ENCODE results near the gene SLC9A7. TPM values are rescaled to one million over a fixed set of nuclear protein-coding genes. Genes with fewer than 3 reads are reported as not detected.

The SLC9A7 gene
- total RNA-seq, 2 experiments from 2014 or later, result 2.2 to 3.2 TPM

DNA sequence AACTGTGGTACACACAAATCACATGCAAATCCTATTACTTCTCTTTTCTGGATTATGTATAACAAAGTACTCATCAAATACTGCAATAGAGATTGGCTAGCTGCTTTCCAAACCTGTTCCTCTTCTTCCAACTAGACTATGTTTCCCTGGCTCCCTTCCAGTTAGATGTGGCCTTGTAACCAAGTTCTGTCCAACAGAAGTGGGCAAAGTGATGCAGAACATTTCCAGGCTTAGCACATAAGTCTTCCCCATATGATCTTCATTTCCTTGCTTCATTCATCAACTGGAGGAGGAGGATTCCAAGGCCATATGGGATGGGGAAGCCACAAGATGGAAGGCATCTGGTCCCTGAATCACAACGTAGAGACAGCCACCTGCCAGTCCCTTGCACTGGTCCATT is 8.0 kb downstream of the SLC9A7 start:
- Histone ChIP-seq H3K4me1 (ENCODE audit: insufficient read depth, low read length) (no peaks in the 10 kb centered on the region), H3K27me3 (ENCODE audit: control insufficient read depth in 1 of 2, insufficient read depth in 2 of 2, low read length in 2 of 2) (no peaks in the 10 kb centered on the region), H3K4me3 (ENCODE audit: low read length) (no peak overlapping the region), H3K9me3 (ENCODE audit: control insufficient read depth in 1 of 2, insufficient read depth in 1 of 2, low read length in 2 of 2) (no peaks in the 10 kb centered on the region), H3K27ac (ENCODE audit: low read depth in 1 of 2, low read length in 2 of 2) (no peak overlapping the region), H3K36me3 (ENCODE audit: insufficient read depth, low read length) (no peaks in the 10 kb centered on the region)
- H3K36me3 Mint-ChIP-seq (ENCODE audit: low read depth), result no peaks in the 10 kb centered on the region
- TF ChIP-seq, protein P1, sequence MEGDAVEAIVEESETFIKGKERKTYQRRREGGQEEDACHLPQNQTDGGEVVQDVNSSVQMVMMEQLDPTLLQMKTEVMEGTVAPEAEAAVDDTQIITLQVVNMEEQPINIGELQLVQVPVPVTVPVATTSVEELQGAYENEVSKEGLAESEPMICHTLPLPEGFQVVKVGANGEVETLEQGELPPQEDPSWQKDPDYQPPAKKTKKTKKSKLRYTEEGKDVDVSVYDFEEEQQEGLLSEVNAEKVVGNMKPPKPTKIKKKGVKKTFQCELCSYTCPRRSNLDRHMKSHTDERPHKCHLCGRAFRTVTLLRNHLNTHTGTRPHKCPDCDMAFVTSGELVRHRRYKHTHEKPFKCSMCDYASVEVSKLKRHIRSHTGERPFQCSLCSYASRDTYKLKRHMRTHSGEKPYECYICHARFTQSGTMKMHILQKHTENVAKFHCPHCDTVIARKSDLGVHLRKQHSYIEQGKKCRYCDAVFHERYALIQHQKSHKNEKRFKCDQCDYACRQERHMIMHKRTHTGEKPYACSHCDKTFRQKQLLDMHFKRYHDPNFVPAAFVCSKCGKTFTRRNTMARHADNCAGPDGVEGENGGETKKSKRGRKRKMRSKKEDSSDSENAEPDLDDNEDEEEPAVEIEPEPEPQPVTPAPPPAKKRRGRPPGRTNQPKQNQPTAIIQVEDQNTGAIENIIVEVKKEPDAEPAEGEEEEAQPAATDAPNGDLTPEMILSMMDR (IDR thresholded peaks at IDR 0.05), result no peak
- H3K4me1 Mint-ChIP-seq (ENCODE audit: low read depth), result peaks cover 5% of the 10 kb centered on the region
- no peaks in the 10 kb centered on the region for H3K27me3 Mint-ChIP-seq
- no peak for ATAC-seq (ENCODE audit: poor library complexity)
- ChIA-PET POLR2A (no interaction called here), CTCF (interaction anchor here (0.5 kb wide), 1 partner anchor 136 kb away, joined by 3 read pairs; no protein-coding TSS in a partner anchor)
- intact Hi-C loops (cut with DNase I, micrococcal nuclease), result no loop called here
- DNase-seq, result no peak
- H3K4me3 Mint-ChIP-seq, result no peak overlapping the region
- no peaks in the 10 kb centered on the region for H3K9me3 Mint-ChIP-seq
- no peak overlapping the region for H3K27ac Mint-ChIP-seq

DNA sequence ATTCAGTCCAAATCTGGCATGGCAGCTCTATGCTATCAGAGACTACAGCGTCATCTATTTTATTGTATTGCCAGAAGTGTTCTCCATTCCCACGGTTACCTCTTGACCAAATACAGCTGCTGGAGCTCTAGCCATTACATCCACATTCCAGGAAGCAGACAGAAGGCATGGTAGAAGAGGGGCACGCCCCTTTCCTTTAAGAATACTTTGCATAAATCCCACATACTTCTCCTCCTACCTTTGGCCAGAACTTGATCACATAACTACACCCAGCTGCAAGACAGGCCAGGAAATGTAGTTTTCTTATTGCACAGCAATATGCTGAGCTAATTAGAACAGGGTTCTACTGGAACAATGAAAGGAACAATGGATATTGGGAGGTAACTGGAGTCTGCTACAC is 14.9 kb downstream of the SLC9A7 start:
- intact Hi-C loops (cut with DNase I, micrococcal nuclease), result no loop called here
- H3K9me3 Mint-ChIP-seq, result peaks cover 3% of the 10 kb centered on the region
- Histone ChIP-seq H3K4me1 (ENCODE audit: insufficient read depth, low read length) (no peaks in the 10 kb centered on the region), H3K27me3 (ENCODE audit: control insufficient read depth in 1 of 2, insufficient read depth in 2 of 2, low read length in 2 of 2) (no peaks in the 10 kb centered on the region), H3K9me3 (ENCODE audit: control insufficient read depth in 1 of 2, insufficient read depth in 1 of 2, low read length in 2 of 2) (no peaks in the 10 kb centered on the region), H3K27ac (ENCODE audit: low read depth in 1 of 2, low read length in 2 of 2) (no peak overlapping the region), H3K4me3 (ENCODE audit: low read length) (no peak overlapping the region), H3K36me3 (ENCODE audit: insufficient read depth, low read length) (no peaks in the 10 kb centered on the region)
- TF ChIP-seq, protein P1 (IDR thresholded peaks at IDR 0.05), result no peak
- POLR2A ChIA-PET, result no interaction called here
- ATAC-seq (ENCODE audit: poor library complexity) (no peak), DNase-seq (no peak)
- CTCF ChIA-PET, result no interaction called here
- no peak overlapping the region for H3K4me3 Mint-ChIP-seq
- H3K36me3 Mint-ChIP-seq (ENCODE audit: low read depth), result no peaks in the 10 kb centered on the region
- H3K27ac Mint-ChIP-seq, result no peak overlapping the region
- H3K27me3 Mint-ChIP-seq, result no peaks in the 10 kb centered on the region
- H3K4me1 Mint-ChIP-seq (ENCODE audit: low read depth), result no peaks in the 10 kb centered on the region

DNA sequence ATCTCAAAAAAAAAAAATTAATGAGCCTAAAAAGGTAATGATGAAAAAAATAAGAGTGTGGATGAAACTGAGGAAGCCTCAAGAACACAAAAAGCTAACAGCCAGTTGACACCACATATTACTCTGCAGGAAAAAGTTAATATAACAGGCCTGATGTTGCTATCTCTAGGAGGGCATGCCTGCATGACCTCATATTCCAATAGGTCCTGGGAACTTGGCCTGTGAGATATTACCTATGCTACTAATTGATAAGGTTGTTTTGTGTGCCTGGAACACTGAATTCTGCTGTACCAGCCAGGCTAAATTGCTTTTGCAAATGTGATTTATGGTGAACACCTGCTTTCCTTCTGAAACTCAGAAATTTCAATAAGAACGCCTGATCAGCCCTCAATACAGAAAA is 15.9 kb downstream of the SLC9A7 start:
- H3K27me3 ChIP-seq (ENCODE audit: control insufficient read depth in 1 of 2, insufficient read depth in 2 of 2, low read length in 2 of 2), result no peaks in the 10 kb centered on the region
- H3K27ac ChIP-seq (ENCODE audit: low read depth in 1 of 2, low read length in 2 of 2), result no peak overlapping the region
- no peak overlapping the region for H3K4me3 ChIP-seq (ENCODE audit: low read length)
- Mint-ChIP-seq H3K4me3 (no peak overlapping the region), H3K36me3 (ENCODE audit: low read depth) (no peaks in the 10 kb centered on the region), H3K27me3 (no peaks in the 10 kb centered on the region), H3K4me1 (ENCODE audit: low read depth) (no peaks in the 10 kb centered on the region), H3K9me3 (peaks cover 4% of the 10 kb centered on the region), H3K27ac (no peak overlapping the region)
- ChIA-PET POLR2A (no interaction called here), CTCF (no interaction called here)
- intact Hi-C loops (cut with DNase I, micrococcal nuclease), result no loop called here
- no peaks in the 10 kb centered on the region for H3K4me1 ChIP-seq (ENCODE audit: insufficient read depth, low read length)
- TF ChIP-seq, protein P1 (IDR thresholded peaks at IDR 0.05), result no peak
- H3K9me3 ChIP-seq (ENCODE audit: control insufficient read depth in 1 of 2, insufficient read depth in 1 of 2, low read length in 2 of 2), result no peaks in the 10 kb centered on the region
- H3K36me3 ChIP-seq (ENCODE audit: insufficient read depth, low read length), result no peaks in the 10 kb centered on the region
- no peak for DNase-seq
- ATAC-seq (ENCODE audit: poor library complexity), result no peak
